ENCODE results near the gene SOX10. TPM values are rescaled to one million over a fixed set of nuclear protein-coding genes. Genes with fewer than 3 reads are reported as not detected.

Gene SOX10
- total RNA-seq, 1 experiment from 2014 or later, result not detected

- RAD21 ChIA-PET (ENCODE audit: low non-redundant PET in 1 of 2, low total read pairs in 2 of 2, uncharacterized antibody in 2 of 2, unreplicated experiment in 2 of 2), result interaction anchor here in 1 of 2 experiments (0.6 kb wide), 1 partner anchor 28 kb away, joined by 4 read pairs; no protein-coding TSS in a partner anchor
- Histone ChIP-seq H3K4me3 (replicated peaks in 1 of 2; ENCODE audit: low read depth in 1 of 2, low read length in 2 of 2) (no peak overlapping the region), H3K9me2 (ENCODE audit: insufficient read depth) (no peaks in the 10 kb centered on the region), H3K27me3 (ENCODE audit: insufficient read depth, low read length) (no peaks in the 10 kb centered on the region), H3K27ac (ENCODE audit: low read depth, low read length) (no peak overlapping the region), H3K9ac (ENCODE audit: low read length) (no peak overlapping the region), H3K4me2 (ENCODE audit: low read length) (no peak overlapping the region), H2AFZ (ENCODE audit: low read depth, low read length, poor library complexity, severe bottlenecking) (no peak overlapping the region), H4K20me1 (ENCODE audit: insufficient read depth) (peaks cover 11% of the 10 kb centered on the region; the same call in 1 of the 2 replicates), H3K9me3 (ENCODE audit: control insufficient read depth in 1 of 2, insufficient read depth in 1 of 2, low read depth in 1 of 2, low read length in 2 of 2) (no peaks in the 10 kb centered on the region), H3K36me3 (ENCODE audit: control insufficient read depth in 1 of 2, insufficient read depth in 2 of 2, low read length in 2 of 2) (peaks cover 20 to 30% of the 10 kb centered on the region in 2 experiments; a peak in 3 of 4 replicates), H3K4me1 (ENCODE audit: control insufficient read depth in 1 of 2, insufficient read depth in 2 of 2, low read length in 2 of 2) (peaks cover 0 to 11% of the 10 kb centered on the region in 2 experiments; a peak in 2 of 4 replicates), H3K79me2 (ENCODE audit: insufficient read depth, low read length) (peaks cover 14% of the 10 kb centered on the region)
- POLR2A ChIA-PET, result no interaction called here
- intact Hi-C loops (cut with micrococcal nuclease), result no loop called here
- no peak for DNase-seq (ENCODE audit: low read depth, low spot score)
- no peak for TF ChIP-seq YY1 (IDR thresholded peaks at IDR 0.05; ENCODE audit: extremely low read depth, insufficient replicate concordance, low read depth, low read length)
- no peak for TF ChIP-seq FOSL1 (IDR thresholded peaks at IDR 0.05; ENCODE audit: low read depth)
- CTCF ChIA-PET, result no interaction called here
- no TSS peak for BruUV-seq (replicated peaks)
- ATAC-seq, result no peak
Measured at GRCh38 chr22:37967147-37967546, 17.2 kb downstream of the SOX10 start.

GRCh38 chr22:37965940-37966664, 18.3 kb downstream of the SOX10 start:
- no peak for DNase-seq (ENCODE audit: low read depth, low spot score)
- no peak for ATAC-seq
- Histone ChIP-seq H3K4me1 (ENCODE audit: control insufficient read depth in 1 of 2, insufficient read depth in 2 of 2, low read length in 2 of 2) (peaks cover 0 to 11% of the 10 kb centered on the region in 2 experiments; a peak in 2 of 4 replicates), H2AFZ (ENCODE audit: low read depth, low read length, poor library complexity, severe bottlenecking) (no peak overlapping the region), H3K36me3 (ENCODE audit: control insufficient read depth in 1 of 2, insufficient read depth in 2 of 2, low read length in 2 of 2) (peaks cover 28 to 39% of the 10 kb centered on the region in 2 experiments; a peak in 3 of 4 replicates), H3K9me3 (ENCODE audit: control insufficient read depth in 1 of 2, insufficient read depth in 1 of 2, low read depth in 1 of 2, low read length in 2 of 2) (no peaks in the 10 kb centered on the region), H3K9me2 (ENCODE audit: insufficient read depth) (no peaks in the 10 kb centered on the region), H3K27me3 (ENCODE audit: insufficient read depth, low read length) (no peaks in the 10 kb centered on the region), H3K4me2 (ENCODE audit: low read length) (no peak overlapping the region), H4K20me1 (ENCODE audit: insufficient read depth) (peaks cover 11% of the 10 kb centered on the region; the same call in 1 of the 2 replicates), H3K79me2 (ENCODE audit: insufficient read depth, low read length) (peaks cover 18% of the 10 kb centered on the region), H3K9ac (ENCODE audit: low read length) (no peak overlapping the region), H3K4me3 (replicated peaks in 1 of 2; ENCODE audit: low read depth in 1 of 2, low read length in 2 of 2) (no peak overlapping the region), H3K27ac (ENCODE audit: low read depth, low read length) (no peak overlapping the region)
- ChIA-PET RAD21 (ENCODE audit: low non-redundant PET in 1 of 2, low total read pairs in 2 of 2, uncharacterized antibody in 2 of 2, unreplicated experiment in 2 of 2) (no interaction called here), POLR2A (no interaction called here), CTCF (interaction anchor here (1.1 to 2.0 kb wide), 2 partner anchors 12 to 149 kb away, joined by 8 to 14 read pairs; partner anchors contain the start of genes C22orf23 and POLR2F)
- intact Hi-C loops (cut with micrococcal nuclease), result loop anchor here (1.0 to 2.0 kb wide), 3 partner anchors 31 to 149 kb away; no protein-coding TSS in a partner anchor
- TF ChIP-seq ZBTB33 (IDR thresholded peaks at IDR 0.05; ENCODE audit: extremely low read depth, insufficient replicate concordance, low read length), result no peak
- no peak for TF ChIP-seq EZH2 (IDR thresholded peaks at IDR 0.05)
- no peak for TF ChIP-seq MAX (IDR thresholded peaks at IDR 0.05)
- TF ChIP-seq RAD21 (IDR thresholded peaks at IDR 0.05; ENCODE audit: low read depth), result no peak
- no peak for TF ChIP-seq YY1 (IDR thresholded peaks at IDR 0.05; ENCODE audit: extremely low read depth, insufficient replicate concordance, low read depth, low read length)
- no TSS peak for BruUV-seq (replicated peaks)
